Hepatocyte (in vitro differentiated cells): ENCODE data around the gene KDM4B.

Experiments used
- EZH2 ChIP-seq: fragments of 200-600 bp; sonication (generic); IDR thresholded peaks from 2 replicates; pipeline ENCODE4 v1.6.1; 2016; ENCODE audit warnings: antibody characterized with exemption, mild to moderate bottlenecking, borderline replicate concordance
- TF ChIP-seq, protein P1 (sequence below): fragments of 200-600 bp; sonication (generic); IDR thresholded peaks from 2 replicates; pipeline ENCODE4 v1.5.1; 2016; ENCODE audit warnings: antibody characterized with exemption, mild to moderate bottlenecking; ENCODE audit not compliant: poor library complexity

DNA sequence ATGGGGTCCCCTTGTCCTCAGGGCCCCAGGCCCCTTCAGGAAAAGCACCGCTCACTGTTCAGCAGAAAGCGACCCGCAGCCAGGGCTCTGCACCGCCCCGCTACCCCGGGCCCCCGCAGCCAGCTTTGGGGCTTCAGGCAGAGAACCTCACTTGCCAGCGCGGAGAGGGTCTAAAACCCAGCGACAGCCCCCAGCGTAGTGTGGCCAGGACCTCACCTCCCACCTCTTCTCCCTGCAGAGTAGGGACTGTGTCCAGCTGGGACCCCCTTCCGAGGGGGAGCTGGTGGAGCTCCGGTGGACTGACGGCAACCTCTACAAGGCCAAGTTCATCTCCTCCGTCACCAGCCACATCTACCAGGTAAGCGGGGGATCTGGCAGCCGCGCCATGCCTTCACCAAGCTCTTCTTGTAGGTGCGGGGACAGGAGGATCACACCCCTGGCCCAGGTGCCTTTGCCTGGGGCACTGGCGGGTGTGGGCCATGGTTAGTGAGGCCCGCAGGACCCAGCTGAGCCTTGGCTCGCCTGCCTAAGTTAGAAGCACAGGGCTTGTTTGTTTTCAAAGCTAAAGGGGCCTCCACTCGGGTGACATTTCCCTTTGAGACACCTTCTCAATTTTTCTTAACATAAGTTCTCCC is 175.7 kb downstream of the KDM4B start:
- TF ChIP-seq, protein P1, sequence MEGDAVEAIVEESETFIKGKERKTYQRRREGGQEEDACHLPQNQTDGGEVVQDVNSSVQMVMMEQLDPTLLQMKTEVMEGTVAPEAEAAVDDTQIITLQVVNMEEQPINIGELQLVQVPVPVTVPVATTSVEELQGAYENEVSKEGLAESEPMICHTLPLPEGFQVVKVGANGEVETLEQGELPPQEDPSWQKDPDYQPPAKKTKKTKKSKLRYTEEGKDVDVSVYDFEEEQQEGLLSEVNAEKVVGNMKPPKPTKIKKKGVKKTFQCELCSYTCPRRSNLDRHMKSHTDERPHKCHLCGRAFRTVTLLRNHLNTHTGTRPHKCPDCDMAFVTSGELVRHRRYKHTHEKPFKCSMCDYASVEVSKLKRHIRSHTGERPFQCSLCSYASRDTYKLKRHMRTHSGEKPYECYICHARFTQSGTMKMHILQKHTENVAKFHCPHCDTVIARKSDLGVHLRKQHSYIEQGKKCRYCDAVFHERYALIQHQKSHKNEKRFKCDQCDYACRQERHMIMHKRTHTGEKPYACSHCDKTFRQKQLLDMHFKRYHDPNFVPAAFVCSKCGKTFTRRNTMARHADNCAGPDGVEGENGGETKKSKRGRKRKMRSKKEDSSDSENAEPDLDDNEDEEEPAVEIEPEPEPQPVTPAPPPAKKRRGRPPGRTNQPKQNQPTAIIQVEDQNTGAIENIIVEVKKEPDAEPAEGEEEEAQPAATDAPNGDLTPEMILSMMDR: no peak
- TF ChIP-seq EZH2: no peak
